GM10266 (cell line): ENCODE measurements around the gene CTTNBP2.

ENCODE experiments used
- DNase-seq: peaks from one replicate; pipeline ENCODE4 v3.0.0; 2012; ENCODE audit errors: extremely low spot score
- TF ChIP-seq, protein P1 (sequence below): IDR thresholded peaks from 2 replicates; pipeline ENCODE4 v1.5.1; 2012; ENCODE audit warnings: mild to moderate bottlenecking, low read depth; ENCODE audit not compliant: control insufficient read depth, insufficient read depth; ENCODE audit errors: missing control alignments

The CTTNBP2 gene

DNA sequence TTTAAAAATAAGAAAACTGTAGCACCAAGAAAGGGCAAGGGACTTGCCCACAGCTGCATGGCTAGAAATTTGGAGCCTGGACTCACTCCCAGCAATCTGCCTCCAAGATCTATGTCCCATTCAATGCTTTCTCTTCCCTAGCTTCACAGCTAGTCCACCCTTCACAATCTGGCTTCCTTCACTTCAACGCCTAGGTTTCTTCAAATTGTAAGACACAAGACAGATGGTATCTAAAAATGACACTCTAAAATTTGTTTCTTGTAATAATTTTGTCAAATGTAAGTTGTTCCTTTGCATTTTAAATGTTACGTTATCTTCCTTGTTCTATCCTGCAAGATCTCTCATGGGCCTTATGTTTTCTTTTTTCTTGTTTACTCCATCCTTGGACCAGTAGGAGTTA, 48.6 kb downstream of the CTTNBP2 start:
- DNase-seq = no peak
- TF ChIP-seq, protein P1, sequence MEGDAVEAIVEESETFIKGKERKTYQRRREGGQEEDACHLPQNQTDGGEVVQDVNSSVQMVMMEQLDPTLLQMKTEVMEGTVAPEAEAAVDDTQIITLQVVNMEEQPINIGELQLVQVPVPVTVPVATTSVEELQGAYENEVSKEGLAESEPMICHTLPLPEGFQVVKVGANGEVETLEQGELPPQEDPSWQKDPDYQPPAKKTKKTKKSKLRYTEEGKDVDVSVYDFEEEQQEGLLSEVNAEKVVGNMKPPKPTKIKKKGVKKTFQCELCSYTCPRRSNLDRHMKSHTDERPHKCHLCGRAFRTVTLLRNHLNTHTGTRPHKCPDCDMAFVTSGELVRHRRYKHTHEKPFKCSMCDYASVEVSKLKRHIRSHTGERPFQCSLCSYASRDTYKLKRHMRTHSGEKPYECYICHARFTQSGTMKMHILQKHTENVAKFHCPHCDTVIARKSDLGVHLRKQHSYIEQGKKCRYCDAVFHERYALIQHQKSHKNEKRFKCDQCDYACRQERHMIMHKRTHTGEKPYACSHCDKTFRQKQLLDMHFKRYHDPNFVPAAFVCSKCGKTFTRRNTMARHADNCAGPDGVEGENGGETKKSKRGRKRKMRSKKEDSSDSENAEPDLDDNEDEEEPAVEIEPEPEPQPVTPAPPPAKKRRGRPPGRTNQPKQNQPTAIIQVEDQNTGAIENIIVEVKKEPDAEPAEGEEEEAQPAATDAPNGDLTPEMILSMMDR = no peak

DNA sequence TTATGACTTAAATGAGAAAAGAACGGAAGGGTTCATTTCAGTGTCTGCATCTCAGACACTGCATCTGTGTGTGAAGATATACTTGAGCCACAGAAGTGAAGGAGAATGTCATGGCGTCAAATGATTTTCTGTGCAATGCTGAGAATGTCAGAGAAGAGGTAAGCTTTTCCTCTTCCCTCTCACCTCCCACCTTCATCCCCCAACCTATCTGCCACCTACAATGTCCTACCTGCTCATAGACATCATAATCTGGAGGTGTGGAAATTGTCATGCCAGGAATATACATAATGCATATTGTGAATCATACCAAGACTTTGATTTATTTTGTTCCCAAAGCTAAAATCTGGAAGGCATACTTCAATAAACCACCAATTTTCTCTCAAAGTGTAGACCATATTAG, 53.7 kb downstream of the CTTNBP2 start:
- DNase-seq = no peak
- TF ChIP-seq, protein P1 = no peak

DNA sequence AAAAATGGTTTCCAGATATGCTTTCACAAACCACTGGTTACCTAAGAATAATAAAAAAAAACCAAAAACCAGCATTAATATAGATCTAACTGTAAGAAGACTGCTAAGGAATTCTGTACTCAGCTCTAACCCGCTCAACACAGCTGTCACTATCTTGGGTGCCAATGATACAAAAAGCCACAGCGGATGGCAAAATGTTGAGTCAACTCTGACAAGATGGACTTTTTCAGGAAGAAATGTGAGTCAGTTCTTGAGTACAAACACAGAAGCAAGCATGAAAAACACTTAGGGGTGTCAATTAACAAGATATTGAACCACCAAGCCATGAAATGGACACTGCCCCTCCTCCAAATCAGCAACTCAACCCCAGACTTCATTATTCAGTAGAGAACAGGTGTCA, 55.0 kb downstream of the CTTNBP2 start:
- TF ChIP-seq, protein P1 = no peak
- no peak for DNase-seq

GRCh38 chr7:117816727-117817126, 56.5 kb downstream of the CTTNBP2 start:
- TF ChIP-seq, protein P1 = no peak
- DNase-seq = no peak

- TF ChIP-seq, protein P1 = no peak
- no peak for DNase-seq
Measured at GRCh38 chr7:117811696-117812095, 61.5 kb downstream of the CTTNBP2 start.

GRCh38 chr7:117810642-117811512, 62.4 kb downstream of the CTTNBP2 start:
- no peak for DNase-seq
- TF ChIP-seq, protein P1 = no peak

- DNase-seq = no peak
- TF ChIP-seq, protein P1 = no peak
Measured at GRCh38 chr7:117809958-117810357, 63.3 kb downstream of the CTTNBP2 start.
